Body of pancreas (tissue), 4 donors: ENCODE measurements around the gene KAZALD1. TPM values are rescaled to one million over a fixed set of nuclear protein-coding genes. Genes with fewer than 3 reads are reported as not detected.

Experiments used
- ATAC-seq: fragments of 150-250 bp; one replicate; pipeline ENCODE4 v1.9.1; 2016
- DNase-seq, 4 donors: peaks; one replicate each; pipeline ENCODE4 v3.0.0-alpha.2; 2019
- H3K27ac ChIP-seq, 4 donors: fragments of 200-600 bp; sonication (generic); 1 replicate in 3 of 4; 2 replicates in 1 of 4; pipeline versions ENCODE4 v1.5.1 to v1.6.1; 2016 to 2019; ENCODE audit warnings: mild to moderate bottlenecking in 1 of 4, mixed read lengths in 1 of 4, moderate library complexity in 1 of 4
- H3K27me3 ChIP-seq, 2 donors: fragments of 200-600 bp; sonication (generic); one replicate each; pipeline ENCODE4 v1.6.0; 2016; ENCODE audit warnings: mild to moderate bottlenecking in 1 of 2
- H3K36me3 ChIP-seq, 2 donors: fragments of 200-600 bp; sonication (generic); replicated peaks in 1 of 2; 2 replicates each; pipeline ENCODE4 v1.5.1; 2016; ENCODE audit warnings: low read depth in 2 of 2; ENCODE audit not compliant: insufficient read depth in 1 of 2
- H3K4me1 ChIP-seq: fragments of 200-600 bp; sonication (generic); one replicate; pipeline ENCODE4 v1.6.0; 2016
- H3K4me3 ChIP-seq, 2 donors: fragments of 200-600 bp; sonication (generic); 1 replicate in 1 of 2; 2 replicates in 1 of 2; pipeline ENCODE4 v1.5.1; 2016 to 2019
- H3K9me3 ChIP-seq, 3 donors: fragments of 200-600 bp; sonication (generic); 1 replicate in 2 of 3; 2 replicates in 1 of 3; pipeline ENCODE4 v1.5.1; 2016
- CTCF ChIP-seq, 7 experiments: fragments of 450-650 bp in 4 of 7; fragments of 200-600 bp in 3 of 7; sonication (generic) in 3 of 7; IDR thresholded peaks; one replicate each; pipeline ENCODE4 v1.5.1; 2016 to 2019; ENCODE audit warnings: antibody characterized with exemption in 7 of 7
- POLR2A ChIP-seq, 3 donors: fragments of 450-650 bp; IDR thresholded peaks; one replicate each; pipeline ENCODE4 v1.6.1; 2016; ENCODE audit warnings: antibody characterized with exemption in 3 of 3, mild to moderate bottlenecking in 2 of 3
- WGBS, 2 donors: methylation state at CpG; one replicate each; pipeline ENCODE4 v1.1.5; 2017; 5-methylcytosine and 5-hydroxymethylcytosine counted together
- intact Hi-C: fragments of 100-400 bp; cut with DNase I; formaldehyde crosslinking; loops from one replicate; pipeline ENCODE4 v1.15.1; 2023
- total RNA-seq, 2 donors: library from RNA; depleted of rRNA; stranded (reverse); fragments of >200 nt; gene quantifications; one replicate each; pipeline ENCODE4 v1.1.0, GENCODE V29; 2016

The KAZALD1 gene
- total RNA-seq, 2 donors from 2014 or later: 1.6 to 1.8 TPM

DNA sequence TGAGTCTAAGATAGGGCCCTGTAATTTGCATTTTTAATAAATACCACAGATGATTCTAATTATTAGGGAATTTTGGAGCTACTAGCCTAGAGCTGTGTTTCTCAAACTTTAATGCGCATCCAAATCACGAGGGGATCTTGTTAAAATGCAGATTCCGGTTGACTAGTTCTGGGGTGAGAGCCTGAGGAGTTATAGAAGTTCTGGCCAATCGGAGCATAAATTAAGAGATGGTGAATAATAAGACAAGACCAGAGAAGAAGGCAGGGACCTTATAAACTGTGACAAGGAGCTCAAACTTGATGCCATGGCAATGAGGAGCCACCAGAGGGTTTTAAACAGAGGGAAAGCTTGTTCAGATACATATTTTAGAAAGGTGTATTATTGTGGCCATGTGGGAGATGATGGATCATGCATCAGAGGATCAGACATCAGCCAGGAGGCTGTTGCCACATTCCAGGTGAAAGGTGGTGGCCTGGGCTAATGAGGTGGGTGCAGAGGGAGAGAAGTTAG is 39.6 kb downstream of the KAZALD1 start:
- Histone ChIP-seq H3K36me3 (no peaks in the 10 kb centered on the region), H3K27me3 (no peaks in the 10 kb centered on the region), H3K4me3 (no peak overlapping the region), H3K4me1 (no peaks in the 10 kb centered on the region), H3K9me3 (no peaks in the 10 kb centered on the region), H3K27ac (no peak overlapping the region)
- intact Hi-C loops: no loop called here
- 69 to 80% methylated on average over 4 of the region's 4 CpGs for WGBS, 2 donors
- no peak for ATAC-seq
- TF ChIP-seq CTCF (IDR thresholded peaks at IDR 0.05) (no peak), POLR2A (IDR thresholded peaks at IDR 0.05) (no peak)
- no peak for DNase-seq

GRCh38 chr10:101103430-101103829 is 41.6 kb downstream of the KAZALD1 start:
- Histone ChIP-seq H3K36me3 (no peaks in the 10 kb centered on the region), H3K27me3 (no peaks in the 10 kb centered on the region), H3K9me3 (no peaks in the 10 kb centered on the region), H3K4me3 (no peak overlapping the region), H3K4me1 (no peaks in the 10 kb centered on the region), H3K27ac (no peak overlapping the region)
- TF ChIP-seq POLR2A (IDR thresholded peaks at IDR 0.05): no peak
- TF ChIP-seq CTCF (IDR thresholded peaks at IDR 0.05): no peak
- 0 to 11% methylated on average over 1 to 2 of the region's 2 CpGs for WGBS, 2 donors
- ATAC-seq: no peak
- DNase-seq: peak in 2 of 4 donors; percentile 28 to 45
- intact Hi-C loops: no loop called here

DNA sequence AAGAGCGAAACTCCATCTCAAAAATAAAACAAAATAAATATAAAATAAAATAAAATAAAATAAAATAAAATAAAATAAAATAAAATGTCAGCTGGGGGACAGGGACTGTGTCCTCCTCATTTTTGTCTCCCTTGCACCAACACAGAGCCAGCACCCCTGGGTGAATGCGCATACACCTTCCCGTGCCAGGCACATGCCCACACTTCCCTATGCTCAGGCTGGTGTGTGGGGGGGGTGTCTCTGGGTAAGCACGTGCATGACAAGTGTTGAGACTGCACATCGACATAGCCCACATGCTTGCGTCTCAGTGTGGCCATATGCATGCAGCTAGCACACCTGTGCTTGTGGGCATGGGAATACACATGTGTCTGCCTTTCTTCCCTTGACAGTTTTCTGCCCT is 44.6 kb downstream of the KAZALD1 start:
- H3K27me3 ChIP-seq: no peaks in the 10 kb centered on the region
- no peak for ATAC-seq

DNA sequence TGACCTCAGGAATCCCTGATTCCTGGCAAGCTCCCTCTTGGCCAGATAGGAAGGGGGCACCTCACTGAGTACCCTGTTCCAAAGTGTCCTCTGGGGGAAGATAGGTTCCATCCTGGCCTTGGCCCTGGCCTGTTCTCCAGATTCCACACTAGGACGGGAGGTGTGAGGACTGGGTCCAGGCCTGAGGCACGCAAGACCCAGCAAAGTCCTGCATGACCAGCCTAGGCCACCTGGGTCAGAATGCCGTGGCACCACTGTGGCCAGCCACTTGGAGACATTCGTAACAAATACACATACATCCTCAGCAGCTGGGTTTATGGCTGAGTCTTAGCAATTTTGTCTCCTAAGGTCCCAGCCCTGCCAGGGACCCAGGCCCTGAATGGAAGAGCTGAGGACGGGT is 46.0 kb downstream of the KAZALD1 start:
- no peak for TF ChIP-seq POLR2A (IDR thresholded peaks at IDR 0.05)
- TF ChIP-seq CTCF (IDR thresholded peaks at IDR 0.05): no peak
- no peak overlapping the region for H3K27ac ChIP-seq
- H3K27me3 ChIP-seq: no peaks in the 10 kb centered on the region
- ATAC-seq (no peak), DNase-seq (no peak)
- no peaks in the 10 kb centered on the region for H3K36me3 ChIP-seq
- intact Hi-C loops: no loop called here
- H3K4me3 ChIP-seq: no peak overlapping the region
- no peaks in the 10 kb centered on the region for H3K4me1 ChIP-seq
- WGBS, 2 donors: 82% methylated on average over 5 of the region's 5 CpGs; no CpG with 5 or more reads in 1 of the 2 donors
- H3K9me3 ChIP-seq: no peaks in the 10 kb centered on the region

More for the DNA sequence above, 44.6 kb downstream of the KAZALD1 start:
- H3K9me3 ChIP-seq: no peaks in the 10 kb centered on the region
- WGBS, 2 donors: 53 to 72% methylated on average over 6 of the region's 6 CpGs
- no peaks in the 10 kb centered on the region for H3K4me1 ChIP-seq
- TF ChIP-seq CTCF (IDR thresholded peaks at IDR 0.05) (no peak), POLR2A (IDR thresholded peaks at IDR 0.05) (no peak)
- H3K27ac ChIP-seq: no peak overlapping the region
- H3K36me3 ChIP-seq: no peaks in the 10 kb centered on the region
- intact Hi-C loops: no loop called here
- H3K4me3 ChIP-seq: no peak overlapping the region
- no peak for DNase-seq

GRCh38 chr10:101110856-101111523 is 49.2 kb downstream of the KAZALD1 start:
- WGBS, 2 donors: 41 to 48% methylated on average over 4 to 6 of the region's 6 CpGs
- ATAC-seq: no peak
- intact Hi-C loops: no loop called here

More at GRCh38 chr10:101110856-101111523, 49.2 kb downstream of the KAZALD1 start:
- TF ChIP-seq CTCF (IDR thresholded peaks at IDR 0.05): no peak
- no peak overlapping the region for H3K27ac ChIP-seq
- DNase-seq: no peak
- H3K9me3 ChIP-seq: no peaks in the 10 kb centered on the region
- H3K4me3 ChIP-seq: no peak overlapping the region
- H3K4me1 ChIP-seq: no peaks in the 10 kb centered on the region
- H3K36me3 ChIP-seq: no peaks in the 10 kb centered on the region
- no peaks in the 10 kb centered on the region for H3K27me3 ChIP-seq
